ENCODE results near the gene TTK. TPM values are rescaled to one million over a fixed set of nuclear protein-coding genes. Genes with fewer than 3 reads are reported as not detected.
"Not testable (repeated sequence)": the region's sequence is repeated elsewhere in the genome, so short reads cannot be mapped to it uniquely, and the experiment has no call there.

TTK gene
- total RNA-seq, 2 experiments from 2014 or later, result 36.7 to 40.1 TPM

DNA sequence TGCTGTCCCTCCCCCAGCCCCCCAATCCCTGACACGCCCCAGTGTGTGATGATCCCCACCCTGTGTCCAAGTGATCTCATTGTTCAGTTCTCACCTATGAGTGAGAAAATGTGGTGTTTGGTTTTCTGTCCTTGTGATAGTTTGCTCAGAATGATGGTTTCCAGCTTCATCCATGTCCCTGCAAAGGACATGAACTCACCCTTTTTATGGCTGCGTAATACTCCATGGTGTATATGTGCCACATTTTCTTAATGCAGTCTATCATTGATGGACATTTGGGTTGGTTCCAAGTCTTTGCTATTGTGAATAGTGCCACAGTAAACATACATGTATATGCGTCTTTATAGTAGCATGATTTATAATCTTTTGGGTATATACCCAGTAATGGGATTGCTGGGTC, 43.8 kb downstream of the TTK start:
- not testable (repeated sequence) for H3K4me3 Mint-ChIP-seq, DNase-seq, ATAC-seq

DNA sequence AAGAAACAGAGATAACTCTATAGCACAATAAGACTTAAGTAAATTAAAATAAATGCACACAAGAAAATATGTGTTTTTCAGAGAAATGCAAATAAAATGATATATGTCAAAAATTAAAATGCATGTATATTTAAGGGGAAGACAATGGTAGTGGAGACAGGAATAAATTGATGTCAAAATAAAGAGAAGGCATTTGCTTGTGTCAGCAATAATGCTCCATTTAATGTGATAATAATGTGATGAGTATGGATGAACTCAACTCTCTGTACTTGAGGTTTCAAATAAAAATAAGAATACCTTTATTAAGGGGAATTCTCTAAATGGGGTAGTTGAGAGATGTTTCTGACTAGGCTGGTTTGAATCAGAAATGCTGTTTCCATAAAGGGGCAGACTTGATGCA, 56.3 kb downstream of the TTK start:
- no peaks in the 10 kb centered on the region for H3K27me3 Mint-ChIP-seq
- CTCF ChIA-PET, result interaction anchor here (1.2 kb wide), 1 partner anchor 15 kb away, joined by 3 read pairs; no protein-coding TSS in a partner anchor
- DNase-seq, result no peak
- H3K4me3 Mint-ChIP-seq, result no peak overlapping the region
- H3K9me3 Mint-ChIP-seq (ENCODE audit: low read depth), result no peaks in the 10 kb centered on the region
- no peaks in the 10 kb centered on the region for H3K36me3 Mint-ChIP-seq
- no peak overlapping the region for H3K27ac Mint-ChIP-seq
- no peak for ATAC-seq
- H3K4me1 Mint-ChIP-seq, result no peaks in the 10 kb centered on the region

More for the DNA sequence above, 43.8 kb downstream of the TTK start:
- not testable (repeated sequence) for H3K4me1 Mint-ChIP-seq; H3K27me3 Mint-ChIP-seq; H3K9me3 Mint-ChIP-seq (ENCODE audit: low read depth); H3K27ac Mint-ChIP-seq
- peaks cover 35% of the 10 kb centered on the region for H3K36me3 Mint-ChIP-seq
- CTCF ChIA-PET, result interaction anchor here (1.2 kb wide), 1 partner anchor 99 kb away, joined by 4 read pairs; no protein-coding TSS in a partner anchor

DNA sequence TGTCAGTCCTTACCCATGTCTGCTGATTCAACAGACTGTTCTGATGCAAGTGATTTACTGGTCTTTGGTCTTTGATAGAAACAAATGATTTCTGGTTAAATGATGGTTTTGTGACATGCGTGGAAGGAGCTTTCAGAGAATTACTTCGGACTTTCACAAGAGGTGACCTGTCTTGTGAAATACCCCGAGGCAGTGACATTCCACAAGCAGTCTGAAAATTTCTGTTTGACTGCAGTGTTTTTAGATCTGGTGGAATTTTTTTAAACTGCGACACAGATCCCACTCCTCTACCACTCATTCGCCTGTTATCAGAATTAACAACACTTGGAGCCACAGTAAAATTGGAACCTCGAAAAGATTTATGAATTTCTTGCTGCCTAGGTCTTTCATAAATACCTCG, 63.7 kb downstream of the TTK start:
- H3K4me1 Mint-ChIP-seq; DNase-seq; CTCF ChIA-PET; H3K9me3 Mint-ChIP-seq (ENCODE audit: low read depth); ATAC-seq; H3K36me3 Mint-ChIP-seq; H3K4me3 Mint-ChIP-seq; H3K27ac Mint-ChIP-seq: not testable (repeated sequence)
- peaks cover 16% of the 10 kb centered on the region for H3K27me3 Mint-ChIP-seq

DNA sequence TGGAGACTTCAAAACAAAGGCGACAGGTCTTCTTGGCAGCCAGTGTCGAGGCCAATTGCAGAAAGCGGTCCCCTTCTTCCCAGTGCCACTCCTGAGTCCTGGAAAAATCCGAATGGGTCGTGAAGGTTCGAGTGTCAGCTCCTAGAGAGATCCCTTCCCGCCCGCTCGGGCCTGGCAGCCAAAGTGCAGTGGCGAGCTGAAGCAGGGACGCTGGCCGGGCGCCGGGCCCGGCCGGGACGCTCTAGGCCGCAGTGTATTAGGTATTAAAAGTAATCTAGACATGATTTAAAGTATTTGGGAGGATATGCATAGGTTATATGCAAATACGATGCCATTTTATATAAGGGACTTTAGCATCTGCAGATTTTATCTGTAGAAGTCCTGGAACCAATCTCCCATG, 66.0 kb downstream of the TTK start:
- CTCF ChIA-PET, result not testable (repeated sequence)

DNA sequence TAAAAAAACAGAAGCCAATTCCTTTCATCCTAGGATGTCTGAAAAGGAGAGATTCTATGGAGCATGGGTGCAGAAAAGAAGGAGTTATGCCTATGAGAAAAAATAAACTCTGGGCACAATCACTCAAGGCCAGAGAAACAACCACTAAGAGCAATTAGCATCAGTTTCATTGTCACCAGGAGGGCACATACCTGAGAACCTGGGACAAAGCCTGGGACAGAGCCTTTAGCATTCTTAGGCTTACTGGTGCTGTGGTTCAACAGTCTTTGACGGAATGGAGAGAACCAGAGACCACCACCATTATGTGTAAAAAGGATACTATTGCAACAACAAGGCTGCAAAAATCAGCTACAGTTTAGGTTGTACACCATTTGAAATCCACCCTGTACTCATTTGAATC, 72.6 kb downstream of the TTK start:
- ATAC-seq (no peak), DNase-seq (no peak)
- no peak overlapping the region for H3K4me3 Mint-ChIP-seq
- CTCF ChIA-PET, result no interaction called here
- no peak overlapping the region for H3K27ac Mint-ChIP-seq
- no peaks in the 10 kb centered on the region for H3K4me1 Mint-ChIP-seq
- H3K9me3 Mint-ChIP-seq (ENCODE audit: low read depth), result no peaks in the 10 kb centered on the region
- peaks cover 20% of the 10 kb centered on the region for H3K27me3 Mint-ChIP-seq
- no peaks in the 10 kb centered on the region for H3K36me3 Mint-ChIP-seq

More for the DNA sequence above, 66.0 kb downstream of the TTK start:
- not testable (repeated sequence) for DNase-seq; H3K4me1 Mint-ChIP-seq; H3K27ac Mint-ChIP-seq; H3K4me3 Mint-ChIP-seq; H3K9me3 Mint-ChIP-seq (ENCODE audit: low read depth); H3K36me3 Mint-ChIP-seq; ATAC-seq
- H3K27me3 Mint-ChIP-seq, result peaks cover 21% of the 10 kb centered on the region

DNA sequence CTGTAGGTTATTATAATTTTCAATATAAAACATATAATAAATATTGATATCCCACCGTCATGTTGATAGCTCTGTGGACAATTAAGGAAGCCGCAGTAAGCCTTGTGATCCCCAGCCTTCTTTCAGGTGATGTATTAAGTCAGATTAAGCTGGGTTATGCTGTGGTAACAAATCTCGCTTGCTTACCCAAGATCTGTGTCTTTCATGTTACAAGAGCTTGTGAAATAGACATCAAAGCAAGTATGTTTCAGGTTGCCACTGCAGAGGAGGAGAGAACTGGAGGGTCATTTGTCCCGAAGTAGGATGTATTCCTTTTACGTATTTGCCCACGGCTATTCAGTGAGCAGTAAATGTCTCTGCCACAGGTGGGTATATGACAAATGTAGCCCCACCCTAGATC, 84.2 kb downstream of the TTK start:
- Mint-ChIP-seq H3K27ac (no peak overlapping the region), H3K4me3 (no peak overlapping the region), H3K4me1 (no peaks in the 10 kb centered on the region), H3K36me3 (no peaks in the 10 kb centered on the region), H3K9me3 (ENCODE audit: low read depth) (no peaks in the 10 kb centered on the region), H3K27me3 (peaks cover 25% of the 10 kb centered on the region)
- DNase-seq (no peak), ATAC-seq (no peak)
- CTCF ChIA-PET, result interaction anchor here (1.8 to 4.9 kb wide), 2 partner anchors 139 to 142 kb away, joined by 6 to 21 read pairs; no protein-coding TSS in a partner anchor

DNA sequence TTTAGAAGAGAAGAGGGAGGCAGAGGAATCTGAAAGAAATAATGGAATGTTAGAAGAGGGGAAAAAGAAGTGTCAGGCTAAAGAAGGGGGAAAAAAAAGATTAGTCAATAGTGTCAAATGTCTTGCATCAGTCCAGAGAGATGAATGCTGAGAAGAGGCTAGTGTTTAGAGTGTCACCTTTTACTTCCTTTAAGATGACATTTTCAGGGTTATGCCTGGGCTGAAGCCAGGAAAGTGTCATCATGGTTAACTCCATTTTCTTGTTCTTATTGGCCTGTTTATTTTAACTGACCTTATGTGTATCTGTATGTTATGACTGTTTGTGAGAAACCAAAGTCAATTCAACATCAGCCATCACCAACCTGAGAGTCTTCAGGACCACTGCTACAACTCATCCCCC, 87.1 kb downstream of the TTK start:
- ATAC-seq, result no peak
- H3K4me1 Mint-ChIP-seq, result peaks cover 4% of the 10 kb centered on the region

More for the DNA sequence above, 87.1 kb downstream of the TTK start:
- Mint-ChIP-seq H3K9me3 (ENCODE audit: low read depth) (no peaks in the 10 kb centered on the region), H3K27ac (no peak overlapping the region), H3K4me3 (no peak overlapping the region), H3K27me3 (peaks cover 25% of the 10 kb centered on the region), H3K36me3 (no peaks in the 10 kb centered on the region)
- no peak for DNase-seq
- CTCF ChIA-PET, result interaction anchor here (0.7 to 4.1 kb wide), 4 partner anchors 142 to 223 kb away, joined by 3 to 44 read pairs (median 3); no protein-coding TSS in a partner anchor

Other genes with a start within 250 kb of the TTK start
- 1 to 10 TPM; 1.6 to 2.1 TPM for gene ELOVL4, start 57.1 kb upstream of the TTK start, total RNA-seq
- gene BCKDHB, start 102.0 kb downstream of the TTK start, total RNA-seq, result 10 to 100 TPM; 13.9 to 16.8 TPM